NCI-H2196 treated with DMSO at 0.1 percent for 48 hours (cell line): ENCODE results near the gene CACNA1E.

Experiments
- DNase-seq: peaks from one replicate; lab custom pipeline; 2025; ENCODE audit not compliant: unreplicated experiment; lab: John Stamatoyannopoulos, UW

The CACNA1E gene

DNA sequence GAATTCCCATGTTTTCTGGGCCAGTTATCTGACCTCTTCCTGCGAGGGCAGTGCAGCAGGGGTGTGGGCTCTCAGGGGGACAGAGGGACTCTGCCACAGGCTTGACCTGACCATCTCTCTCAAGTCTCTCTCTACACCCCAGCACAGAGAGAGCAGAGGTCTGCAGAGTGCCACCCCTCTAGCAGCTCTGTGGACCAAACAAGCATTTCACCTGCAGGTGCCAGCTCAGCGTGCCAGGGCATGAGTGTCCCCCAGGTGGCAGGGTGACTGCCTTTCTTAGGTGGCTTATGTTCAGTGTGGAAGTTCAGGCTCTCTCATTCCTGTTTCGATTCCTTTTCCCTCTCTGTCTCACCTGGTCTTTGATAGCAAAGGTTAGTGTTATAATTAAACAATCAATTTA, 191.3 kb downstream of the CACNA1E start:
- no peak for DNase-seq

DNA sequence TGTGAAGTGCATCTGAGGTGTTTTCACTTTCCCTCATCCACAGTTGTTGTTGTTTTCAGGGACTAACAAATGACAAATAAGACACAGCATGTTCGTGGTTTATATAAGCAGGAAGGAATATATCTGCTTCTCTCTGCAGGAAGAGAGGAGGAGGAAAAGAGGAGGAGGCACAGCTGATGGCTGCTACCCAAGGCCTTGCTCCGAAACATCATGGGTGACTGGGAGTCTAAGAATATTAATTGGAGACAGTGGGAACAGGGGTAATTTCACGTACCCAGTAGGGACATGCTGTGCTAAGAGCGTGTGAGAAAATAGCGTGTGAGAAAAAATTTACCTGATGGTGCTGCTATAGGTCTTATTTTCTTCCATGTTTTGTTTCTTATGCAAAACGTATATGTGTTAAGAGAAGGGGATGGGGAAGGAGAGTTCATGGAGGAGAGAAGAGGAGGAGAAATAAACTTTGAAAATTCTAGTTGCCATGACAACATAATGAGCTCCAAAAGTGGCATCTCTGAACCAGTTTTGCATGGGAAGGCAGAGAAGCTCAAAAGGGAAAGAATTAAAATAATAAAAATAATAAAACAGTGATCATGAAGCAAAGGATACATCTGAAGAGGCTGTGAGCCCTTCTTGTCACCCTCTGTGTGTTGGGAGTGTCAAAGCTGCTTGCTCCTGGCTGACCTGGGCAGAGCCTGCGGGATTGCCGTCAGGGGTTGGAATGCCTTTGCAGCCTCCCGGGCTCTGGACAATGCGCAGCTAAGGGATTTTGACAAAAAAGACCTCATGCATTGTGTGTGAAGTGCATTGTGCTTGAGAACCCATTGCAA, 192.0 kb downstream of the CACNA1E start:
- no peak for DNase-seq

DNA sequence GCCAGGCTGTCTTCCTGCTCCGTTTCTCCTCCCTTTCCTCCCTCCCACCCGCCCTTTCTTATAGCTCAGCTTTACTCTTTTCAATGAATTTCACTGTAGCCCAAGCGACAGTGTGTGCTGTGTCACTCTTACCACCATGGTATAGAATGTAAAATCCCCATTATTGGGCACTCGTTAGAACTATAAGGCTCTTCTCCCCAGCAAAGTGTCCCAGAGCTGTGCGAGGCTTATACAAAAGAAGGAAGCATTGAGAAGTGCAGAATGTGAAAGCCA, 192.5 kb downstream of the CACNA1E start:
- DNase-seq: no peak

GRCh38 chr1:181676269-181676668, 193.0 kb downstream of the CACNA1E start:
- no peak for DNase-seq

- DNase-seq: no peak
Observed at GRCh38 chr1:181680332-181680731, 197.0 kb downstream of the CACNA1E start.

DNA sequence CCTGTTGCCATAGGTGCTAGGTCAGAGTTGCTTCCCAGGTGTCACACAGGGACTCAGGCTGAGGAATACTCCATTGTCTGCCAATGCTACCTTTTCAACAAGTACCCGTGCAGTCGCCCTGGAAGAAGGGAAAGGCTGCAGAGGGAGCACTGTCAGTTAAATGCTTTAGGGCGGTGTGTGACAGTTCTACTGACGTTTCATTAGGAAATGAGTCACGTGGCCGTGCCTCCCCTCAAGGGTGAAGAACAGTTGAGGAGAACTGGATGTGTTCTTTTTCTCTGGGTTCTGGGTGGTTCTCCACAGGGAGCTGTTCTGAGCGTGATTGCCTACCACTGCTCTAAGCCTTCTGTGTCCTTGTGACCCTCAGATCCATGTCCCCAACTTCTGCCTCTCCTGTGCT, 197.6 kb downstream of the CACNA1E start:
- no peak for DNase-seq

GRCh38 chr1:181685211-181685610, 201.9 kb downstream of the CACNA1E start:
- no peak for DNase-seq

DNA sequence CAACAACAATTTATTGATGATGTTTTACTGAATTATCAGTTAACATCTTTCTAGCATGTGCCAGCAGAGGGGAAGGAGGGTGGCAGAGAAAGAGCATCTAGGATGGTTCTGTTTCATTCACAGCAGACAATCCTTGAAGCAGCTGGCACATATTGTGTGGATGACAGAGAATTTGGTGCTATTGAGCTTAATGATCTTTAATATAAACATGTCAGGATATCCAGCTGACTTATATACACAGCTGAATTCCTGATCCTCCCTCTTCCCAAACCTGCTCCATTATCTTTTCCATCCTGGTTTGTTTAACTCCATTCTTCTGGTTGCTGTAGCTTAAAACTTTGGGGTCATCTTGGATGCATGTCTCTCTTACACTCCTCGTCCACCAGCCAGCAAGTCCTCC, 218.6 kb downstream of the CACNA1E start:
- DNase-seq: no peak

DNA sequence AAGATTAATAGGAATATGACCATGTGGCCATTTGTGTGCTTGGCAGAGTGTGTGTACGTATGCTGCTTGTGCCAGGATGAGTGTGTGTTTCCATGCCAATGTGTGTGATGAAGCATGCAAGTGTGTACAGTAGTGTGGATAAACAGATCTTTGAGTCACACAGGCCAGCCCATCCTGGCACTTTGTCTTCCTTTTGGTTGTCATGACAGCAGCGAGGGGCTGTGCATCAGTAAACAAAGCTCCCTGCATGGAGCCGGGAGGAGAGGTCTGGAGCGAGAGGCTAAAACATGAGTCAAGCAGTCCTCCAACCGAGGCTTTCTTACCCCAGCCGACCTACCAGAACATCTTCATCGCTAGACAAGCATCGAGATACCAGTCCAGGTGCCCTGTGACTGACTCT, 221.2 kb downstream of the CACNA1E start:
- DNase-seq: no peak

- no peak for DNase-seq
Observed at GRCh38 chr1:181711820-181712219, 228.5 kb downstream of the CACNA1E start.

DNA sequence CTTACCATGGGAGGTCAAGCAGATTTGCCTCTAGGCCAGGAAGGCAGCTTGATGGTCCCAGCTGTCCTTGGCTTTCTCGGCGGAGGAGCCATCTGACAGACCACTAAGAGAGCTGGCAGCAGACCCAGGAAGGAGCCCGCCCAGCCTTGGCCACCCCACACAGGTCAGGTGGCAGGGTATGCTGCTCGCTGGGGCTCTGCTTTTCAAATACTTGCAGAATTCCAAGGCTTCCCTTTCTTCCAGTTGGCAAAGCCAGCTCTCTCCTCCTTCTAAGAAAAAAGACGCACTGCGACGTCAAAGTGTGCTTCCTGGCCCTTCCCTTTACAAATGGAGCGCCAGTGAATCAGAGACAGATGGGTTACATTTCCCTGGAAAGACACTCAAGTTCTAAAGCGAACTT, 229.4 kb downstream of the CACNA1E start:
- DNase-seq: no peak

- no peak for DNase-seq
Observed at GRCh38 chr1:181714428-181714827, 231.1 kb downstream of the CACNA1E start.

DNA sequence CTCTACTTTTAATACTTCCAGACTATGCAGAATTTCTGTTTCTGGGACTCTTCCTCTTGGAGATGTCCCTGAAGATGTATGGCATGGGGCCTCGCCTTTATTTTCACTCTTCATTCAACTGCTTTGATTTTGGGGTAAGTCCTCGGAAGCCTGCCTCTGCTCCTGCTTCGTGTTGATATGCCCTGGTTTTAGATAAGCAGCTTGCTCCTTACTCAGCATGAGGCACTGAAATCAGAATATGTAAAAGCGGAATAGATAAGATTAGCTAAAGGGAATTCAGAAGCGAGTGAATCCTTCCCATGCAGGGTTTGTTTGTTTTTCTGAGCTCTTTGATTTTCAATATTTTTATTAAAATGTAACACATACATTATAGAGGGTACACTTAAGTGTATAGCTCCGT, 234.7 kb downstream of the CACNA1E start:
- DNase-seq: no peak

DNA sequence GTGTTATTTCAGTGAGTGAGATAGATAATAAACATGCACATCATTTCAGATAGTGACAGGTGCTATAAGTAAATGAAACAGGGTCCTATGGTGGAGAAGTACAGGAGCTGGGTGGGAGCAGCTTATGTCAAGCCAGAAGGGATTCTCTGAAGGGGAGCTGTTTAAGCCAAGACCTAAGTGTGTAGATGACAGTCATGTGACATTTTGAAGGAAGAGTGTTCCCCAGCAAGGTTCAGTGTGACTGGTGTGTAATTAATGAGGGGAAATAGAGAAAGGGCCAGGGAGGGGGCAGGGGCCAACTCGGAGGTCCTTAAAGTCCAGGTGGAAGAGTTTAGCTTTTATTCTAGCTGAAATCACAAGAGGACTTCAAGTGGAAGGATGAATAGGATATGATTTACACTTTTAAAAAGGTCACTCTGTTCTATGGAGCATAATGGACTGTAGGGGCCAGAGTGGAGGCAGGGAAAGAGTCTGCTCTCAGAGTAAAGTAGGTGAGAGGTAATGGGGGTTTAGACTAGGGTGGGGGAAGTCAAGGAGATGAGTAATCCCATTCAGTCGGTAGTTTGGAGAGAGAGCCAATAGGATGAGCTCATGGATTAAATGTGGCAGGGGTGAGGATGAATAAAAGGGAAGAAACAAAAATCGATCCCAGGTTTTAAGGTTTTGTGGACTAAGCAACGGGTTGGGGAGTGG, 243.1 kb downstream of the CACNA1E start:
- peak; percentile 58 for DNase-seq

DNA sequence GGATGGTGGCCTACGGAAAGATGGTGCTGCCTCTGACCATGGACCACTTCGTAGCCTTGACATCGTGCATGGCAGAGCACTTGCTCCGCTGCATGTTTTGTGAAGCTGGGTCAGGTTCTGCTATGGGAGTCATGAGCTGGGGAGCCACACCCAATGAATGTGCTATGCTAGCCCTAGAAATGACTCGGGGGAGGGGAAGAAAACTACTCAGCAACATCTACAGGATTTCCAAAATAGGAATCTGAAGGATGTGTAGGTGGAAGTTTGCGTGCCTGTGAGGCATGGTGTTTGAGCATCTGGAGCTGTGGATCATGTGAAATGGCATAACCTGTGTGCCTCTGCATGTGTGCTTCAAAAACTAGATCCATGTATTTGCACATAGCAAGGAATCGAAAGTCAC, 247.3 kb downstream of the CACNA1E start:
- DNase-seq: no peak

DNA sequence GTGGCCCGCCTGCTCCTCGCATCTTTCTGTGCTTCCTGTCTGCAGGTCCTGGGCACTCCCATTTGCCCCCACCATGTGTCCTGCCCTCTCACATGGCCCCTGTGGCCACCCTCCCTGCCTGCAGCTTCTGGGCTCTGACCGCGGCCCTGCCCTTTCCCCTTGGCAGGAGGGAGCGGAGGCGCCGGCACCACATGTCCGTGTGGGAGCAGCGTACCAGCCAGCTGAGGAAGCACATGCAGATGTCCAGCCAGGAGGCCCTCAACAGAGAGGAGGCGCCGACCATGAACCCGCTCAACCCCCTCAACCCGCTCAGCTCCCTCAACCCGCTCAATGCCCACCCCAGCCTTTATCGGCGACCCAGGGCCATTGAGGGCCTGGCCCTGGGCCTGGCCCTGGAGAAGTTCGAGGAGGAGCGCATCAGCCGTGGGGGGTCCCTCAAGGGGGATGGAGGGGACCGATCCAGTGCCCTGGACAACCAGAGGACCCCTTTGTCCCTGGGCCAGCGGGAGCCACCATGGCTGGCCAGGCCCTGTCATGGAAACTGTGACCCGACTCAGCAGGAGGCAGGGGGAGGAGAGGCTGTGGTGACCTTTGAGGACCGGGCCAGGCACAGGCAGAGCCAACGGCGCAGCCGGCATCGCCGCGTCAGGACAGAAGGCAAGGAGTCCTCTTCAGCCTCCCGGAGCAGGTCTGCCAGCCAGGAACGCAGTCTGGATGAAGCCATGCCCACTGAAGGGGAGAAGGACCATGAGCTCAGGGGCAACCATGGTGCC, 249.1 kb downstream of the CACNA1E start:
- no peak for DNase-seq

DNA sequence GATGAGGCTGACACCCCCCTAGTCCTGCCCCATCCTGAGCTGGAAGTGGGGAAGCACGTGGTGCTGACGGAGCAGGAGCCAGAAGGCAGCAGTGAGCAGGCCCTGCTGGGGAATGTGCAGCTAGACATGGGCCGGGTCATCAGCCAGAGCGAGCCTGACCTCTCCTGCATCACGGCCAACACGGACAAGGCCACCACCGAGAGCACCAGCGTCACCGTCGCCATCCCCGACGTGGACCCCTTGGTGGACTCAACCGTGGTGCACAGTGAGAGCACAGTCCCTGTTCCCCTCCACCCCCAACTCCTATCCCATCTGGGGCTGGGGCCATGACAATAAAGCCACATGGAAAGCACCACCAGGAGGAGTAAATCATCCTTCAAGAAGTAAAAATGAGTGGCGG, 250.2 kb downstream of the CACNA1E start:
- no peak for DNase-seq

DNA sequence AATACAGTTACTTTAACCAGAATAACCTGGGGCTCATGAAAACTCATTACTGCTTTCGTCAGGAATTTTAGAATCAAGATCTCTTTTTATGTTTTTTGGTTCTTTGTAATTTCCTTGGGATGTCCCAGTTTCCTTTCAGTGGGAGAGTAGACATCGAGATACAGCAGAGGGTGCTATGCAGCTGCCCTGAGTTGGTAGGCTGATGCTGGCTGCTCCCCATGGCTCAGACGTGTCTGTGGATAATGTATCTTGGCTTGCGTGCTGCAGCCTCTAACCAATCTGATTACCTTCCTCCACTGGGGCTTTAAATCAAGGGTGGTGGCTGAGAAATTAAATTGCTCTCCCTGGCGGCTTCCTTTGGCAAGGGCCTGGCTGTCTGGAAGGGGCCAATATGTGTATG, 253.7 kb downstream of the CACNA1E start:
- no peak for DNase-seq

GRCh38 chr1:181739214-181739613, 255.9 kb downstream of the CACNA1E start:
- no peak for DNase-seq

DNA sequence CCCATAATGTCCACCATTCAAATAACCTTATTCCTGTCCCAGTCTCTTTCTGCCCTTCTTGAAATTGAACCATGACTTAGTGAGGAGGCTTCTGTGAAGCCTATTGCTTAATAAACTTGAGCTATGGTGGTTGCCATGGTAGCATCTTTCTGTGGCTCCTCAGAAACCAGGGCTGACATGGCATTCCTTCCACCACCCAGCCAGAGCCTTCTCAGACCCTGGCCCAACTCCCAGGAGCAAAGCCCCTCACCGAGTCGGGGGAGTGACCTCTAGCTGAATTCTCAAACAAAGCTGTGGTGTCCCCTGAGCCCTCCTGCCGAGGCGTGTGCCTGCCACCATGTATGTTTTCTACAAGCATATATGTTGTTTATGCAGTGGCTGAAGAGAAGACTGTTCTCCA, 259.1 kb downstream of the CACNA1E start:
- DNase-seq: no peak

DNA sequence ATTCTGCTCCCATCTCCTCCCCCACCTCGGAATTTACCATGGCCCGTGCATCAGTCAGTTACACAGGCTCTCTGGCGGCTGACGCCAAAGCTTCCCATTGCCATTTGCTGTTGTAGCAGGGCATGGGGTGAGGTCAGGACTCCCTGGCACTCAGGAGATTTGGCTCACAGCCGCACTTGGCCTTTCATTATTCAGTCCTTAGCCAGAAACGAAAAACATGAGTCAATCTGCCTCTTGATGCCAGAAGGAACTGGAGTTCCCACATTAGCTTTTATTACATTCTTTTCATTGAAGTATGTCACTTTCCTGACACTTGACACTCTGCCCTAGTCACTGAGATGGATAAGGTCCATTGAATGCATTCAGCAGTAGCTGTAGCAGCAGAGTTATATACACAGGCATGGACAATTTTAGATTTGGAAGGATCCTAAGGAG, 260.6 kb downstream of the CACNA1E start:
- peak; percentile 48 for DNase-seq

GRCh38 chr1:181746224-181746623, 262.9 kb downstream of the CACNA1E start:
- DNase-seq: no peak
